ENCODE measurements around the gene ZC3H4. TPM values are rescaled to one million over a fixed set of nuclear protein-coding genes. Genes with fewer than 3 reads are reported as not detected.

ZC3H4 gene
- total RNA-seq, 1 donor from 2014 or later = 53.1 TPM

DNA sequence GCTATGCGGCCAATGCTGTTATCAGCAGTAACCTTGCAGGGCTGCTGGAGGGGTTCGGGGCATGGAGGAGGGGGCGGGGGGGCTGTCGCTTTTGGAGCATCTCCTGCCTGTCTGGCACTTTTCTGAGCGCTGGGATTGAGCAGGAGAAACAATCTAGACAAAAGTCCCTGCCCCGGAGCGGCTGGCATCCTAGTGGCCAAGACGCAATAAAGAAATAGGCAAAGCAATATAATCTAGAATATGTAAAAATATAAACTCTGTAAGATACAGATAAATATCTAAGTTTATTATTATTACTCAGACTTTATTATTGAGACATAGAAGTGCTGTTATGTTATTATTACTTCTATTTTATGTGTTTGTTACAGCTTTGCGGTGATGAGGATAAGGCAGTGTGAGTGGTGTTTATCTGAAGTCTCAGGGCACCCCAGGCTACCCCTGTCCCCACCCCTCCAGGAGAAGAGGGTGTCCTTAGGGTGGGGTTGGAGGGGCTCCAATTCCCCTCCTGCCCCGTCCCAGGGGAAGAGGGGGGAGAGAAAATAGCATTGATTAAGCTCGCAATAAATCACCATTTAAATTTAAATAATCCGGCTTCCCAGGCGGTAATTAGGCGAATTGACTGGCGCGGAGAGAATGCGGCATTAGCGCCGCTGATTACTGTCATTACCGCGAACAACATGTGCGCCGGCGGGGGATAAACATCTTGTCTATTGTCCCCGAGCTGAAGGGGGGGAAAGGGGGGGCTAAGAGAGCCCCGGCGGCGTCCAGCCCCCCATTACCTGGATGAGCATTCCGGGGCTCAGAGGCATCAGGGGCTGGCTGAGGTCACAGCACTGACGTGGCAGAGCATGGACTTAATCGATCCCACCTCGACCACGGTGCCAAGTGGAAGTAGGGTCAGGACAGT is 90.8 kb downstream of the ZC3H4 start:
- TF ChIP-seq, protein P1, sequence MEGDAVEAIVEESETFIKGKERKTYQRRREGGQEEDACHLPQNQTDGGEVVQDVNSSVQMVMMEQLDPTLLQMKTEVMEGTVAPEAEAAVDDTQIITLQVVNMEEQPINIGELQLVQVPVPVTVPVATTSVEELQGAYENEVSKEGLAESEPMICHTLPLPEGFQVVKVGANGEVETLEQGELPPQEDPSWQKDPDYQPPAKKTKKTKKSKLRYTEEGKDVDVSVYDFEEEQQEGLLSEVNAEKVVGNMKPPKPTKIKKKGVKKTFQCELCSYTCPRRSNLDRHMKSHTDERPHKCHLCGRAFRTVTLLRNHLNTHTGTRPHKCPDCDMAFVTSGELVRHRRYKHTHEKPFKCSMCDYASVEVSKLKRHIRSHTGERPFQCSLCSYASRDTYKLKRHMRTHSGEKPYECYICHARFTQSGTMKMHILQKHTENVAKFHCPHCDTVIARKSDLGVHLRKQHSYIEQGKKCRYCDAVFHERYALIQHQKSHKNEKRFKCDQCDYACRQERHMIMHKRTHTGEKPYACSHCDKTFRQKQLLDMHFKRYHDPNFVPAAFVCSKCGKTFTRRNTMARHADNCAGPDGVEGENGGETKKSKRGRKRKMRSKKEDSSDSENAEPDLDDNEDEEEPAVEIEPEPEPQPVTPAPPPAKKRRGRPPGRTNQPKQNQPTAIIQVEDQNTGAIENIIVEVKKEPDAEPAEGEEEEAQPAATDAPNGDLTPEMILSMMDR (IDR thresholded peaks at IDR 0.05) = no peak
- Mint-ChIP-seq H3K36me3 (ENCODE audit: unreplicated experiment) (no peaks in the 10 kb centered on the region), H3K27me3 (ENCODE audit: unreplicated experiment) (peaks cover 28% of the 10 kb centered on the region), H3K4me1 (ENCODE audit: unreplicated experiment) (peaks cover 15% of the 10 kb centered on the region), H3K9me3 (ENCODE audit: unreplicated experiment) (no peaks in the 10 kb centered on the region), H3K27ac (ENCODE audit: unreplicated experiment) (no peak overlapping the region), H3K4me3 (ENCODE audit: unreplicated experiment) (no peak overlapping the region)
- DNase-seq (ENCODE audit: extremely low spot score, unreplicated experiment) = no peak

DNA sequence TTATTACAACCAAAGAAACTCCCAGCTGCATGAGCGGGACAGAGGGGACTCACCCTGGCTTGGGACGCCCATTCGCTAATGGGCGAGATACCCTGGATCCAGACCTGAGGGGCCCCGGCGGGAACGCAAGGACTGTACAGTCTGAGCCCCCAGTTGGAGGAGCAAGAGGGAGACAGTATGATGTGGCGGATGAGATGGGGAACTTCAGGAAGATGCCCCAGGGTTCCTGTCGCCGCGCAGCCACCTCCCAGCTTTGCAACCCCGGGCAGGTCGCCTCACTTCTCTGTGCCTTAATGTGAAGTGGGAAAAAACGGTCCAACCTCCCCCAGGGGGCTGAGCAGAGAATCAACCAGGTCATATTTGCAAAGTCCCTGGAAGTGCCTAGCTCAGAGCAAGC is 91.4 kb downstream of the ZC3H4 start:
- Mint-ChIP-seq H3K27me3 (ENCODE audit: unreplicated experiment) (peaks cover 25% of the 10 kb centered on the region), H3K9me3 (ENCODE audit: unreplicated experiment) (no peaks in the 10 kb centered on the region), H3K36me3 (ENCODE audit: unreplicated experiment) (no peaks in the 10 kb centered on the region), H3K4me3 (ENCODE audit: unreplicated experiment) (no peak overlapping the region), H3K4me1 (ENCODE audit: unreplicated experiment) (peaks cover 15% of the 10 kb centered on the region), H3K27ac (ENCODE audit: unreplicated experiment) (no peak overlapping the region)
- no peak for DNase-seq (ENCODE audit: extremely low spot score, unreplicated experiment)
- TF ChIP-seq, protein P1 (IDR thresholded peaks at IDR 0.05) = no peak

DNA sequence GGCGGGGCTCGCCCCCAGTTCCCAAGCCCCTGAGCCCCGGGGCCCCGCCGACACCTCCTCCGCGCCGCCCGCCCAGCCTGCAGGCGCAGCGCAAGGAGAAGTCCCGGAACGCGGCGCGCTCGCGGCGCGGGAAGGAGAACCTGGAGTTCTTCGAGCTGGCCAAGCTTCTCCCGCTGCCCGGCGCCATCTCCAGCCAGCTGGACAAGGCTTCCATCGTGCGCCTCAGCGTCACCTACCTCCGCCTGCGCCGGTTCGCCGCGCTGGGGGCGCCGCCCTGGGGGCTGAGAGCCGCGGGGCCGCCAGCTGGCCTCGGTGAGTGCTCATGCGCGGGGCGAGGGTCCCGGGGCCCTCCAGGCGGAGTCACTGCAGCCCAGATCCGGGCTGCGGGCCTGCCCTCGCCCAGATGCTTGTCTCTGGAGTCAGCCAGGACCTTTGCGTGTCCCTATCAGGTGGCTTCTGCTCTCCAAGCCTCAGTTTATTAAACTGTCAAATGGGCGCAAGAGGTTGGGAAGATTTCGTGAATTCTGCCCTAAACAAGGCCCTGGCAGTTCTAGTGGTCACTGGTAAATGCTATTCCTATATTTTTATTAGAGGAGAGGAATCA is 91.9 kb downstream of the ZC3H4 start:
- H3K4me3 Mint-ChIP-seq (ENCODE audit: unreplicated experiment) = peak overlapping the region; percentile 68
- TF ChIP-seq, protein P1 (IDR thresholded peaks at IDR 0.05) = no peak
- H3K9me3 Mint-ChIP-seq (ENCODE audit: unreplicated experiment) = no peaks in the 10 kb centered on the region
- H3K27ac Mint-ChIP-seq (ENCODE audit: unreplicated experiment) = no peak overlapping the region
- H3K36me3 Mint-ChIP-seq (ENCODE audit: unreplicated experiment) = no peaks in the 10 kb centered on the region
- peaks cover 15% of the 10 kb centered on the region for H3K4me1 Mint-ChIP-seq (ENCODE audit: unreplicated experiment)
- DNase-seq (ENCODE audit: extremely low spot score, unreplicated experiment) = no peak
- H3K27me3 Mint-ChIP-seq (ENCODE audit: unreplicated experiment) = peaks cover 25% of the 10 kb centered on the region

DNA sequence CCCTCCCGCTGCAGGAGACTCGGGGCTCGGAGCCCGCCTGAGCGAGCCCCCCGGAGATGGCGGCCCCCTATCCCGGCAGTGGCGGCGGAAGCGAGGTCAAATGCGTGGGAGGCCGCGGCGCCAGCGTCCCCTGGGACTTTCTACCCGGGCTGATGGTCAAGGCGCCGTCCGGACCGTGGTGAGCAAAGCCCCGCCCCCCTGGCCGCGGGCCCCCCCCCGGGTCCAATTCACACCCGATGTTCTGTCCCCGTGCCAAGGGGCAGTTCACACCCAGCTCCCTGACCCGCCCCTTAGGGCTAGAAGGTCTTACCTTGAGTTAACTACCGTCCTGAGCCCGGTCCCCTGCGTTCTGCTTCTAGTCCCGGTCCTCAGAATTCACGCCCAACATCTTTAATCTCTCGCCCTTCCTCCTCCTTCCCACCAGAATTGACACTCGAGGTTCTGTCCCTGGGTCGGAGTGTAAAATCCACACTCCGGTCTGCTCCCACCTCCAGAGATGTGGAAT is 92.5 kb downstream of the ZC3H4 start:
- H3K27ac Mint-ChIP-seq (ENCODE audit: unreplicated experiment) = no peak overlapping the region
- peak overlapping the region; percentile 68 for H3K4me3 Mint-ChIP-seq (ENCODE audit: unreplicated experiment)
- H3K36me3 Mint-ChIP-seq (ENCODE audit: unreplicated experiment) = no peaks in the 10 kb centered on the region

More for the DNA sequence above, 92.5 kb downstream of the ZC3H4 start:
- H3K9me3 Mint-ChIP-seq (ENCODE audit: unreplicated experiment) = no peaks in the 10 kb centered on the region
- TF ChIP-seq, protein P1 (IDR thresholded peaks at IDR 0.05) = no peak
- DNase-seq (ENCODE audit: extremely low spot score, unreplicated experiment) = no peak
- H3K4me1 Mint-ChIP-seq (ENCODE audit: unreplicated experiment) = peaks cover 15% of the 10 kb centered on the region
- peaks cover 21% of the 10 kb centered on the region for H3K27me3 Mint-ChIP-seq (ENCODE audit: unreplicated experiment)

Data from osteocyte (in vitro differentiated cells).